ENCODE measurements around the gene PIK3R5. TPM values are rescaled to one million over a fixed set of nuclear protein-coding genes. Genes with fewer than 3 reads are reported as not detected.
"Not testable (repeated sequence)": the region's sequence is repeated elsewhere in the genome, so short reads cannot be mapped to it uniquely, and the experiment has no call there.

Gene PIK3R5
- polyA plus RNA-seq, 1 donor = 1.3 TPM

DNA sequence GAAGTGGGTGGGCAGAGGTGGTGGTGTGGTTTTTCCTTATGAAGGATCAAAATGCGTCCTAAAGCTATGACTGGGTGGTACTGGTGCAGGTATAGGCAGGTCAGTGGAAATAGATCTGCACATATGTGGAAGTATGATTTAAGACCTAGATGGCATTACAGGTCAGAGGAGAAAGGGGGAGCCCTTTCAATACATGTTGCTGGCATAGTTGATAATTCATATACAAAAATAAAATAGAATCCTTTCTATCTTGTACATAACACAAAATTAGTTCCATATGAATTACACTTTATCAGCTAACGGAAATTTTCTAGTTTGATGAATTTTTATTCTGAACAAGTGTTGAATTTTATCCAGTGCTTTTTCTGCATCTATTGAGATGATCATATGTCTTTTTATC lies 20.8 kb upstream of the PIK3R5 start:
- no peak for DNase-seq (ENCODE audit: low read depth)

DNA sequence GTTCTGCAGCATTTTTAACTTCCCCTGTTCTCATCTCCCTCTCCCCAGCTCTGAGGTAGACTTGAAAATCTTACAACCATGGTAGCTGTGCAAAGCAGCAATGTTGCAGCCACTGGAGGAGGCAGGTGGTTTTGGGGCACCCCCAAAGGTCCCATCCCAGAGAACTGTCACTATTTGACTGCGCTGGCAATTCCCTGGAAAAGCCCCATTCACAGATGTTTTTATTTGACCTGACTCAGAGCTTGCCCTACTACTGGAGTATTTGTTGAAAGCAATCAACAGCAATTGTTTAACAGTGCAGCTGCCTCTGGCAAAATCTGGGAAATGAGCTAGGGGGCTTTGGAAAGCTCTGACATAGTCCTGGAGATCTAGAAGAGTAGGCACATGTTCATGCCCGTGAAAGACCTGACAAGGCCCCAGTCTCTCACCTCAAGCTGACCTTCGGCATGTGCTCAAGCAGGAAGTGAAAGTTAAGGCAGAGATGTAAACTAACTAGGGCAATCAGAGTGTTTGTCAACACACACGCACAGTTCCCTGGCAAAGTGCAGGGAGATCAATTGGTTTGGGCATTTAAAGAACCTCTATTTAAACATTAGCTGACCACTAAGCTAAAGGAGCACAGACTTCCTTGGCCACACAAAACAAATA lies 19.7 kb upstream of the PIK3R5 start:
- DNase-seq (ENCODE audit: low read depth) = no peak

DNA sequence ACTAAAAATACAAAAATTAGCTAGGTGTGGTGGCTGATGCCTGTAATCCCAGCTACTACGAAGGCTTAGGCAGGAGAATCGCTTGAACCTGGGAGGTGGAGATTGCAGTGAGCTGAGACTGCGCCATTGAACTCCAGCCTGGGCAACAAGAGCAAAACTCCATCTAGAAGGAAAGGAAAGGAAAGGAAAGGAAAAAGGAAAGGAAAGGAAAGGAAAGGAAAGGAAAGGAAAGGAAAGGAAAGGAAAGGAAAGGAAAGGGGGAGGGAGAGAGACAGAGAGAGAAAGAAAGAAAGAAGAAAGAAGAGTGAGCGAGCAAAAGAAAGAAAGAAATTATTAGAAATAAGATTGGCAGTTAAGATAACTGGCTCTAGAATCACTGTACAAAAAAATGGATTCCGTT lies 18.7 kb upstream of the PIK3R5 start:
- not testable (repeated sequence) for DNase-seq (ENCODE audit: low read depth)

DNA sequence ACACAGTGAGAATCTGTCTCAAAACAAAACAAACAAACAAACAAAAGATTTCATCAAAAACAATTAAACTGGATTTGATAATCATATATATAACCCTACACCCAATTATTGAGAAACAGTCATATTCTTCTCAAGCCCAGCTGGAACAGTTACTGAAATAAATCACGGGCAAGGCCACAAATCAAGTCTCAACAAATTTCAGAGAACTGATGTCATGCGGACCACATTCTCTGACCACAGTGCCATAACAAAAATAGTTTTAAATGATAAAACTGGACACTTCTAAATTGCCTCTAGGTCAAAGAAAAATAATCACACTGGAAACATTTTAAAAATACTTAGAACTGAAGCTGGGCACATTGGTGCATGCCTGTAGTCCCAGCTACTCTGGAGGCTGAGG lies 15.9 kb upstream of the PIK3R5 start:
- no peak for DNase-seq (ENCODE audit: low read depth)

DNA sequence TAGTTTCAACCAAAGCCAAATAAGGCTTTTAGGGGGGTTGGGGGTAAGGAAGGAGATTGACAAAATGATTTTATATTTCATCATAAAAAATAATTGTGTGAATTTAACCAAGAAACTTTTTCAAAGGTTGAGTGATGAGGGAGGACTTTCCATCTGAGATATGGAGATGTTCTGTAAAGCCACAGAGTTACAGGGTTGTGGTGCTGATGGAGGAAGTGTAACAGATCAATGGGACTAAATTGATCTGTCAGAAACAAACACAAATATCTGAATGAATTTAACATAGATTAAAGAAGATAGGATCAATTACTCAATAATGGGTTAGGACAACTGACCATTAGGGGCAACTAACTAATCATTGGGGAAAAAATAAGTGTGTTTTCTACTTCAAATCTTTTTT lies 14.2 kb upstream of the PIK3R5 start:
- no peak for DNase-seq (ENCODE audit: low read depth)

DNA sequence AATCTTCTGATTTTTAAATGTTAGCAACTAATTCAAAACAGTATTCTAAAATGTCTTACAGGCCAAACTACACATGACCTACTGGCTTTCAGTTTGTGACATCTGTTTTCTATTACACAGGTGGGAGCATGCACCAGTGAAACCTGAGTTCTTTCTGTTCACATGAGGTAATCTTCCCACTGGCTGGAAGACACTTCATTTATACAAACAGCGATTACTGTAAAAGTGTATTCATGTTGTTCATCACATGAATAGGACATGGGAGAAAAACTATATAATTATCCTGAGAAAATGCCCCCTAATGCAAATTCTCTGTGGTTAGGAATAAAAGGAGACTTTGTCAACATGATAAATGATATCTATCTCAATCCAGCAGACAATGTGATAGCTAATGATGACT lies 11.1 kb upstream of the PIK3R5 start:
- DNase-seq (ENCODE audit: low read depth) = no peak

DNA sequence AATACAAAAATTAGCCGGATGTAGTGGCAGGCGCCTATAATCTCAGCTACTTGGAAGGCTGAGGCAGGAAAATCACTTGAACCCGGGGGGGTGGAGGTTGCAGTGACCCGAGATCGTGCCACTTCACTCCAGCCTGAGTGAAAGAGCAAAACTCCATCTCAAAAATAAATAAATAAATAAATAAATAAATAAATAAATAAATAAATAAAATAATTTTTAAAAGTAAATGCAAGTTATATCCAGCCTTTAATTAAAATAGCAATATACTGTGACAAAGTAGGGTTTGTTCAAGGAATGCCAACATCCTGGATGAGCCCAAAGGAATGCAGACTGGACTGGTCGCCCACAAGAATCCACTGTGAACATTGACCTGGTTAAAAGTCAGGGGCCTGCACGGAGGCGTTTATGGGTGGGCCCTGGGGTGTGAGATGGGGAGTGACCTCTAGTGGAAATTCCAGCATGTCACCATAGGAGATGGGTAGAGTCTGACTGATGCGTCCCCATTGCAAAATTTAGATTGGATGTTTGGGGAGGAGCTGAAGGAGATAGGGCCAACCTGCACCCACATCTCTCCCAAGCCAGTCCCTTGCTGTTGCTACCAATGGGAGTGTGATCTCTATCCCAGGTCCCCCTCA lies 9.7 kb upstream of the PIK3R5 start:
- no peak for DNase-seq (ENCODE audit: low read depth)

DNA sequence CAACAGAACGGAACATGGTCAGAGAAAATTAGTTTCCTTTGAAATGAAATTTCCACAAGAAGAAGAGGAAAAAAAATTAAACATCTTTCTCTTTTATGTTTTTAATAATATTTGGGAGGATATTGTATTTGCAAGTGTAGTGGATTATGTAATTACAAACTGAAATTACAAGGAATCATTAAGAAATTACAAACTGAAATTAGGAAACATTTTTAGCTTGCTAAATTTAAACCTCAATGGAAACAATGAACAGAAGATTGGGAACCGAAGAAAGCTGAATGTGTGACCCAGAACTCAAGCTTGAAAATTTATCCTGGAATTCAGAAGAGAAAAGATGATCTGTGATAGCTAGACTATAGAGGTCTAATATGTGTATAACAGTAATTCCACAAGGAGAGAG lies 4.4 kb upstream of the PIK3R5 start:
- DNase-seq (ENCODE audit: low read depth) = no peak

DNA sequence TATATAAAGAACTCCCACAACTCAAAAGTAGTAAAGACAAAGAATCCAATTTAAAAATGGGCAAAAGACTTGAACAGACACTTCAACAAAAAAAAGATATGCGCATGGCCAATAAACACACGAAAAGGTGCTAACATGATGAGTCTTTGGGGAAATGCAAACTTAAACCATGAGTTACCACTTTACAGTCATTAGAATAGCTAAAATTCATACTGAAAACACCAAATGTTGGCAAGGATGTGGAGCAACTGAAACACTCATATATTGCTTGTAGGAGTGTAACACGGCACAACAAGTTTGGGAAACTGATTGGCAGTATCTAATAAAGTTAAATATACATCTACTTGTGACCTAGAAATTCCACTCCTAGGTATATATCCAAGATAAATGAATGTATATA lies 3.0 kb upstream of the PIK3R5 start:
- DNase-seq (ENCODE audit: low read depth) = no peak

DNA sequence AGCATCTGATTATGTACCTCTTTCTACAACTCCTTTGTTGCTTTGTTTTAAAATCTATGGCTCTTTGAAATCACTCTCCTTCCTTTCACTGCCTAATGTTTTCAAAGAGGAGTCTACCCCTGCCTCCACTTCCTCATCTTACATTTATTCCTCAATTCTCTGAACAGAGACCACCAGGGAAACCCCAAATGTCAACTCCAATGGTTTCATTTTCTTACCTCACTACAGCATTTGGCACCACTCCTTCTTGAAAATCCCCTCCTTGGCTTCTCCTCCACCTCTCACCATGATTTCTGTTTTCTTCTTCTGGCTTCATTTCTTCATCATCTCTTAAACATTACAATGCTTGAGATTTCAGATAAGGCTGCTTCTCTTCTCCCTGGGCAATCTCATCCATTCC lies 2.4 kb upstream of the PIK3R5 start:
- no peak for DNase-seq (ENCODE audit: low read depth)

DNA sequence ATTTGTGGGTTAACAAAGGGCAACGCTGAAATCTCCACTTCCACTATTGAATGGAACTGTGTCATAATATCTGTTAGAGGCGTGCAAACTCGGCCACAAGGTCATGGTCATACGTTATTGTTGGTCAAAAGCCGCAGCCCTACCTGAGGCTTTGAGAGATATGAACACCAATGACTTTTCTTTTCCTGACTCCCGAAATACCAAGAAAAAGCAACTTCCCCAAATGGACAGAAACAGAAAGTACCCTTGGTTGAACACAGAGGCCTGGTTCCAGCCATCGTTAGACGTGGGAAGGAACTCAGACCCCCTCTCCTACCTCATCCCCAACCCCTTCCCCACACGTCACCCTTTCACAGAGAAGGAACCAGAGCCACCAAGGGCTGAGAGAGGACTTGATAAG lies 1.4 kb upstream of the PIK3R5 start:
- DNase-seq (ENCODE audit: low read depth) = no peak

DNA sequence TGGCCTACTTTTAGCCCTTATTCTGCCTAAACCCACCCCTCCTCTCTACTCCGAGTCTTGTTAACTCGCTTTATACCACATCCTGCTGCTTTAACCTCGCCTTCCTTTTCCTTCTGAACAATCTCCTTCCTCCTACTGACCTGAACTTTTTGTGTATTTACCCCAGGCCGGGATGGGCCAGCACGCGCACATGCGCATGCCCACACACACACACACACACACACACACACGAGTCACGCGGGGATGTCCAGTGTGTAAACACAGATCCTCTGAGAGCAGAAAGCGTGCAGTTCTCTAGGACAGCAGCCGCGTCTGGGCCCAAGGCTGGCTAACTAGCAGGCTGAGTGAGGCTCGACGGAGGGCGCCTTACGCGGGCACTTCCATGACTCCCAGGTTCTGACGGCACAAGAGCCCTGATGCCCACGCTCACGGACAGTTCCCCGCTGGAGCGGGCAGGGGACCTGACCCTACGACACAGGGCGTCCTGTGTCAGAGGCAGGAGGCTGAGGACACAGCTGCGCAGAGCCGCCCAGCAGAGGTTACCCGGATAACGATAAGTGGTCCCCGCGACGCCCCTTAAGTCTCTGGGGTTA lies 610 bp downstream of the PIK3R5 start:
- DNase-seq (ENCODE audit: low read depth) = no peak

DNA sequence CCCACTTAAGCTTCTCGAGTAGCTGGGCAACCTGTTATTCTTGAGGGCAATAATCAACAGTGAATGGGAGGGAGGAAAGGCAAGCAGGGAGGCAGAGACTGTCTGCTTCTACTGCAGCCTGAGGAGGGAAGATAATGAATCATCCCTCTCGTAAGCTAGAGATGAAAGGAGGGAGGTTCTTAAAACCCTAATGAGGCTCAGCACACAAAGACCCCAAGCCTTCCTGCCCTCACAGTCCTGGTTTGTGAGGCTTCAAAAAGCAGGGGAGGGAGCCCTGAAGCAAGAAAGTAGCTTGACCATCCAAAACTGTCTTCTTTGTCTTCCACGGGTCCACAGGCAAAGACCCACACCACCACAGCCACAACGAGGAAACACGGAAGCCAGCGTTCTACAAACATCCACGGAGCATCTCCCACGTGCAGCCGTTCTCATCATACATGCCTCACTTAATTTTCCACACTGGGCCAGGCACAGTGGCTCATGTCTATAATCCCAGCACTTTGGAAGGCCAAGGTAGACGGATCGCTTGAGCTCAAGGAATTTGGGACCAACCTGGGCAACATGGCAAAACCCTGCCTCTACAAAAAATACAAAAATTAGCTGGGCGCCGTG lies 1.8 kb downstream of the PIK3R5 start:
- no peak for DNase-seq (ENCODE audit: low read depth)

DNA sequence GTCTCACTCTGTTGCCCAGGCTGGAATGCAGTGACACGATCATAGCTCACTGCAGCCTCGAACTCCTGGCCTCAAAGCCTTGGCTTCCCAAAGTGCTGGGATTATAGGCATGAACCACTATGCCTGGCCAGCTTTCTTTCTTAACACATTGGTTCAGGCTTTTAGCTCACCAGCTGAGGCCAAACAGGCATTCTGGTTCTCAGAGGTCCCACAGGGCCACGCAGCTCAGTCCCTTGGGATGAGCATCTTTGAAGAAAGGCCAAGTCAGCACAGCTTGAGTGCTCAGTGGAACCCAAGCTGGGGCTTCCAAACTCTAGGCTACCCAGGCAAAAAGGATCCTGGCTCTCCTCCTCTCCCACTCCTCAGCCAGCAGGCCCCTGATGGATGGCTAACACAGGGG lies 2.5 kb downstream of the PIK3R5 start:
- DNase-seq (ENCODE audit: low read depth) = no peak

DNA sequence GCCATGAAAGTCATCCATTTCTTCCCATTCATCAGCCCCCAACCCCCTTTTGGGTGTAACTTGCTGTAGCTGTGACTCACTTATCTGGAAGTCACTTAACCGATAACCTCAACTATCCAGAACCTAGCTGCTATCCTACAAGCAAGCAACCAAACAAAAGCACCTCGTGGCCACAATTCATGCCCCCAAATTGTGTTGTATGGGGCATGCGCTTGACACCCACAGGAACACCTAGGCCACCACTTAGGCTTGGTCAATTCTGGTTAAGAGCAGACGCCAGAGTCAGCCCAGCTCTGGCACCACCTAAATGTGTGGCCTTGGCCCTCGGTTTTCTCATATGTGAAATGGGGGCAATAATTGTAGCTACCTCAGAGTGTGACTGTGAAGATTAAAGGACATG lies 3.7 kb downstream of the PIK3R5 start:
- DNase-seq (ENCODE audit: low read depth) = no peak

DNA sequence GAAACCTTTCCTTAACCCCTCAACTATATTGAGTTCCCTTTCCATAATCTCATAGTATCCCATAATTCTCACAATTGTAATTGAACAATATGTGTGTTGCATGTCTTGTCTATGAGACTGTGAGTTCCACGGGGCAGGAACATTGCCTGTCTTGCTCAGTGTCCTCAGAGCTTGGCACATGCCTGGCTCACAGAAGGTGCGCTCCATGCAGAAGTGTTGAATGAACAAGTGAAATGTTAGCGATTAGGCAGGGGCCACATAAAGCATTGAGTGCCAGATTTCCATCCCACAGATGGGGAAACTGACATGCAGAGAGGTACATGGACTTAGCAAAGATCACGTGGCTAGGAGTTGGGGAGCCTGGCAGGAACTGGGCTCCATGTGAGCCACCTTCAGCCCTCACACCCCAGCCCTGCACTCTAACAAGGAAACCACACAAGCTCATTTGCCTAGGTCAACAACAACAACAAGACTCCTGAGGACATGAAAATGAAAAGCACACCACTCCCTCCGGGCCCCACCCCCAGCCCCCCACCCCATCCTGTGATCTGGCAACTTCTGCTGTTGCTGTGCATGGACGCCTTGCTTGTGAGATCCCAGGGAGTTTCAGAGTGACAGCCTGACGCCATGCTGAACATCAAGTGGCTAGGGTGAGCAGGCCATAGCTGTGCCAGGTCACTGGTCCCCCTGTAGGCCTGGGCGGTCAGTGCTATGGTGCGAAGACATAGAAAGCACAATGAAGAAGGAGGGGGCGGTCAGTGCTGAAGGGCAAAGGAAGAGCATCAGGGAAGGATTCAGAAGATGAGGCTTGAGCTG lies 5.0 kb downstream of the PIK3R5 start:
- DNase-seq (ENCODE audit: low read depth) = no peak

DNA sequence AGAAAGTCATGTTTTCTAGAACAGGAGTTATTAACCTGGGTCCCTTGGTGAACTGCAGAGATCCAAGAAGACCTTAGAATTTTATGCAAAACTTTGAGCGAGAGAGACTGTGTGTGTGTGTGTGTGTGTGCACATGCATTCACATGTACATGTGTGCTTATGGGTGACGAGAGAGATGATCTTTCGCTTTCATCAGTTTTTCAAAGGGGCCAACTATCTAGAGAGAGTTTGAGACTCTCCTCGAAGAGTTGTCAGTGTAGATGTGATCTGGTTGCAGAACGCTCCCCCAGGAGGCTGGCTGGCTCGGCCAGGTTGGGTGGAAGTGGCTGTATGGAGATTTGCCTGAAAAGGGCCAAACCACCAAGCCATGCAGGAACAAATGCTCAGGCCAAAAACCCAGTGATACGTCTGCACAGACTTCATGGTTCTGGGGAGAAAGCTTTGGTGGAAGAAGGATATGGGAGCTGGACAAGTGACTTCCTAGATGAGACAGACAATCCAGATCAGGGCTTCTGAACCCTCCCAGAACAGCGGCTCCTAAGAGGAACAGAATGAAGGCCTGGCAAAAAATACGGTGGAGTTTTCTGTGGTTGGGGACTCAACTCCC lies 6.1 kb downstream of the PIK3R5 start:
- no peak for DNase-seq (ENCODE audit: low read depth)

DNA sequence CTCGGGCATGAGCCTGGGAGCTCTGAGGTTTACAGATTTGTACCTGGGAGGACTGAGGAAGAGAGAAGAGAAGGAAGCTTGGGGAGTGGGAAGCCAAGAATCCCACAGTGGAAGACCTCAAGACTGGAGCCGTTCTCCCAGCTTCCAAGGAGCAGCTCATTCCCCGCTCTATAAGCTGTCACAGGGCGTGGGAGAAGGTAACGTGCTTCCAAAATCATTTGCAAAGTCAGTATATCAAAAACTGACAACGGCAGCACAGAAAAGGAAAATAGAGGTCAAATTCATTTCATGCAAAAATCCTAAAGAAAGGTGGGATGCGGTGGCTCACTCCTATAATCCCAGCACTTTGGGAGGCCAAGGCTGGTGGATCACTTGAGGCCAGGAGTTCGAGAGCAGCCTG lies 7.8 kb downstream of the PIK3R5 start:
- DNase-seq (ENCODE audit: low read depth) = no peak

DNA sequence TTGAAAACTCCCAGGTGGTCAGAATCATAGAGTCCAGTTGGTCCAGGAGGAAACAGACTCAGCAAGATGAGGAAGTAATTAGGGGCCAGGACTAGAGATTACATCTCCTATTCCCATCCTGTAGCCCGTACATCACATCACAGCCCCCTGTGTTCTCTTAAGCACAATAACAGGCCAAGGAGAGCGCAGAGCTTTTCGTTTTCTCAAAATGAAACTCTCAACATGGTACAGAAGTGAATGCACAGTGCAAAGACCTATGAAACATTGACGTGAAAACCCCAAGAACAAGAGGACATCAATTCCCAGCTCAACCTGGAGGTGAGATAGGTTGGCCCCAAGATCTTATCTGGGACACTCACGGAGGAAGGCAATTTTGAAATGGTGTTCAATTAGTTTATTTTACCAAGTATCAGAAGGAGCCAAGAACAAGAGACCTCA lies 9.0 kb downstream of the PIK3R5 start:
- DNase-seq (ENCODE audit: low read depth) = no peak

DNA sequence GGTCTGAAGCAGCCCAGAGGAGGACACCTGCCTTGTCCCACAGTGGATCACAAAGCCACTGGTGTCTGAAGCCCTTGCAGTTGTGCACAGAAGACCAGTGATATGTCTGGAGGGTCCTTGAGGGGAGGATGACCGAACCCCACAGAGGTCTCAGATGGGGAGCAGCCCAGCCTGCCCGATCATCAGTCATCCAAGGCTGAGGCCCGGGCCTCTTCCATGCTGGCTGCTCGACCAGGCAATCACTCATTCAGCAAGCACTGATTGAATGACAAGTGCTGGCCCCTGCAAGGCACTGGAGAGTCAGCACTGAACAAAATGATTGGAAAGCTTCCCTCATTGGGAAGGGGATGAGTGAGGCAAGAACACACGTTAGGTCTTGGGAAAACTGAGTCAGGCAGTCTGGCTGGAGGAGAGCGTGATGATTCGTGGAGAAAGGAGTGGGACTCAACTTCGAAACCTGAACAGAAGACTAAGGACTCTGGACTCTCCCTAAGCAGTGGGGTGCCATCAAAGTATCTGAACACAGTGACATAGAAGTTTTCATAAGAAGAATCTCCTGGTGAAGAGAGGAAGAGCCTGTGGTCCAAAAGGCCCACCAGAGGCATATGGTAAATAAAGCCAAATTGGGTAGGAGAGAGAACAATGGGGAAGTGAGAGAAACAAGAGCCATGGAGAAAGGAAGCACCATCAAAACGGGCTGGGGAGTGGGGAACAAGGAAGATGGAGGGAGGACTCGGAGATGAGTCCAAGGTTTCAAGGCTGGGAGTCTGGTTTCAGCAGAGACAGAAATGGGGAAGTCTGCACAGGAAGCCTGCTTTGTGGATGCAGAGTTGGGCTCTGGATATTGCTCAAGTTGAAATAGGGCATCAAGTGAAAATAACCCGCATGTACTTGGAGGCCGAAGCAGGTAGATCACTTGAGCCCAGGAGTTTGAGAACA lies 10.2 kb downstream of the PIK3R5 start:
- no peak for DNase-seq (ENCODE audit: low read depth)

DNA sequence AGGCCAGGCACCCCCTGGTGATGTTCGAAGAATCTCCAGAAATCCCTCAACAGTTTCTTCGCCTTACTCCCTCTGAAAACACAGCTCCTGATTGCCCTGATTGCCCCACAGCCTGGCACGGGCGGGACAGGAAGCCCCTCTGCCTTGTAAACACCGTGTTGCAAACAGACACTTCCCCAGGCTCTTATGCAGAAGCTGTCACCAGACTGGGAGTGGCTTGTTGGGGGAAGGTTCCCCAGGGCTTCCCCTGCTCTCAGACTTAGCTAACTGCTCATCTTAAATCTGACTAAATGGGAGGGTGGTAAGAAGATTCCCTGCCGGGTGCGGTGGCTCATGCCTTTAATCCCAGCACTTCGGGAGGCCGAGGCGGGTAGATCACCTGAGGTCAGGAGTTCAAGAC lies 11.2 kb downstream of the PIK3R5 start:
- peak; percentile 16 for DNase-seq (ENCODE audit: low read depth)
